Common myeloid progenitor, CD34-positive (primary cell): Measurements from ENCODE around the gene SLC1A4.

Experiments used
- CTCF ChIA-PET: fragments of 350-600 bp; sonication (Branson Sonifier 250); formaldehyde crosslinking; loops from one replicate; lab custom pipeline; 2021; ENCODE audit warnings: antibody characterized with exemption; lab: Charles Lee
- POLR2A ChIA-PET: fragments of 350-600 bp; sonication (Branson Sonifier 250); formaldehyde crosslinking; loops from one replicate; lab custom pipeline; 2021; ENCODE audit warnings: antibody characterized with exemption; lab: Charles Lee
- DNase-seq, 3 donors: peaks; one replicate each; pipeline versions ENCODE4 v3.0.0 to v3.0.0-alpha.2; 2013
- H3K27ac ChIP-seq, 2 experiments: 1 replicate in 1 of 2; 2 replicates in 1 of 2; pipeline ENCODE4 v1.7.0; 2013; ENCODE audit warnings: inconsistent platforms in 2 of 2, low read length in 2 of 2, mild to moderate bottlenecking in 2 of 2, low read depth in 1 of 2, moderate library complexity in 1 of 2; ENCODE audit not compliant: severe bottlenecking in 2 of 2, insufficient read depth in 1 of 2, poor library complexity in 1 of 2
- H3K27me3 ChIP-seq, 5 experiments: replicated peaks in 2 of 5; 1 replicate in 3 of 5; 2 replicates in 2 of 5; pipeline versions ENCODE4 v1.6.1 to v1.7.0; 2013; ENCODE audit warnings: low read length in 4 of 5, mild to moderate bottlenecking in 2 of 5, moderate library complexity in 2 of 5, inconsistent platforms in 1 of 5; ENCODE audit not compliant: insufficient read depth in 5 of 5, control insufficient read depth in 4 of 5
- H3K36me3 ChIP-seq, 4 experiments: 1 replicate in 2 of 4; 2 replicates in 2 of 4; pipeline versions ENCODE4 v1.6.1 to v1.7.0; 2013; ENCODE audit warnings: low read length in 3 of 4, control low read depth in 1 of 4, mild to moderate bottlenecking in 1 of 4; ENCODE audit not compliant: control insufficient read depth in 4 of 4, insufficient read depth in 4 of 4
- H3K4me1 ChIP-seq, 4 experiments: 1 replicate in 3 of 4; 2 replicates in 1 of 4; pipeline versions ENCODE4 v1.6.1 to v1.7.1; 2013; ENCODE audit warnings: low read length in 3 of 4, mild to moderate bottlenecking in 3 of 4, control low read depth in 1 of 4, inconsistent platforms in 1 of 4, moderate library complexity in 1 of 4; ENCODE audit not compliant: control insufficient read depth in 4 of 4, insufficient read depth in 4 of 4; ENCODE audit errors: control extremely low read depth in 1 of 4
- H3K4me3 ChIP-seq, 7 experiments: 1 replicate in 4 of 7; 2 replicates in 3 of 7; pipeline versions ENCODE4 v1.5.1 to v1.7.0; 2013; ENCODE audit warnings: mild to moderate bottlenecking in 7 of 7, low read length in 6 of 7, moderate library complexity in 6 of 7, inconsistent platforms in 2 of 7, low read depth in 2 of 7, control low read depth in 1 of 7; ENCODE audit not compliant: insufficient read depth in 4 of 7, control insufficient read depth in 1 of 7; ENCODE audit errors: extremely low read depth in 1 of 7
- H3K9me3 ChIP-seq, 5 experiments: 1 replicate in 4 of 5; 2 replicates in 1 of 5; pipeline versions ENCODE4 v1.6.1 to v1.7.1; 2013; ENCODE audit warnings: low read length in 4 of 5, mild to moderate bottlenecking in 2 of 5, inconsistent platforms in 1 of 5, low read depth in 1 of 5, moderate library complexity in 1 of 5; ENCODE audit not compliant: control insufficient read depth in 4 of 5, insufficient read depth in 2 of 5; ENCODE audit errors: control extremely low read depth in 1 of 5
- WGBS: methylation state at CpG from one replicate; pipeline ENCODE4 v1.1.5; 2013; ENCODE audit not compliant: insufficient coverage; 5-methylcytosine and 5-hydroxymethylcytosine counted together

SLC1A4 gene

DNA sequence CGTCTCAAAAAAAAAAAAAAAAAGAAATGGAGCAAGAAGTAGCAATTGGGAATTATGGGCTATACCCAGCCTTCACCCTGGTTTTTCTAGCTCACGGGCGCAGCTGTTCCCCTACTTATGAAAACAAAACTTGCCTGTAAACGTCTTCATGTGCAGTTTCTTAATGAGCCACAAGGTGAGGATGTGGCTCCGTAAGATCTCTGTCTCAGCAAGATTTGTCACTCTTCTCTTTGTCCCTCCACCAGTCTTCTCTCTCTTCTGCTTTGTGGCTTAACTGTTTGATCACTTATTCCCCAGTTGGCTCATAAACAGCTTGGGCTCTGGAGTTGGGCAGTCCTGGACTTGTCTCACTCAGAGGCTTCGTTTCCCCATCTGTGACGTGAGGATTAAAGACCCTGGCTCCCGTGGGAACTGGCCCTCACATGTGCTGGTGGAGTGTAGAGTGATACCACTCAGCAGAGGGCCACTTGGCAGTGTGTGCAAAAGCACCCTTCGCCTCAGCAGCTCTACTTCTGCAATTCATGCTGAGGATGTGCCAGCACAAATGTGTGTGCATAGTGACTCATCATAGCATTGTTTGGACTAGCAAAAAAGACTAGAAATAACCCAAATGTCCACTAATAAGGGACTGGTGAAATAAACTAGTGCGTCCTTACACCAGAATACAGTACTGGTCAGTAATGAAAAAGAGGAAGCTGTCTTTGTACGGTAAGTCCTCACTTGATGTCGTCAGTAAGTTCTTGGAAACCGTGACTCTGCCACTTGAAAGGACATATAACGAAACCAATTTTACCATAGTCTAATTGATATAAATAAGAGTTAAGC is 75.7 kb downstream of the SLC1A4 start:
- POLR2A ChIA-PET, result interaction anchor here (0.6 to 1.3 kb wide), 9 partner anchors 11 to 353 kb away, joined by 3 to 11 read pairs (median 4); partner anchors contain the start of gene RAB1A
- Histone ChIP-seq H3K27ac (peak overlapping the region; percentile 62 to 81), H3K36me3 (peaks cover 0 to 6% (median 1%) of the 10 kb centered on the region in 4 experiments), H3K9me3 (no peaks in the 10 kb centered on the region), H3K27me3 (no peaks in the 10 kb centered on the region), H3K4me1 (peaks cover 18 to 78% (median 72%) of the 10 kb centered on the region in 4 experiments), H3K4me3 (peak overlapping the region in 4 of 7 experiments; percentile 28 to 66 (median 33))
- DNase-seq, result peak; percentile 91 to 98 (median 96)
- CTCF ChIA-PET, result interaction anchor here (0.7 to 10.7 kb wide), 32 partner anchors 8 to 509 kb away, joined by 3 to 131 read pairs (median 6); partner anchors contain the start of genes CEP68 and RAB1A
- 5% methylated on average over 10 of the region's 14 CpGs for WGBS

DNA sequence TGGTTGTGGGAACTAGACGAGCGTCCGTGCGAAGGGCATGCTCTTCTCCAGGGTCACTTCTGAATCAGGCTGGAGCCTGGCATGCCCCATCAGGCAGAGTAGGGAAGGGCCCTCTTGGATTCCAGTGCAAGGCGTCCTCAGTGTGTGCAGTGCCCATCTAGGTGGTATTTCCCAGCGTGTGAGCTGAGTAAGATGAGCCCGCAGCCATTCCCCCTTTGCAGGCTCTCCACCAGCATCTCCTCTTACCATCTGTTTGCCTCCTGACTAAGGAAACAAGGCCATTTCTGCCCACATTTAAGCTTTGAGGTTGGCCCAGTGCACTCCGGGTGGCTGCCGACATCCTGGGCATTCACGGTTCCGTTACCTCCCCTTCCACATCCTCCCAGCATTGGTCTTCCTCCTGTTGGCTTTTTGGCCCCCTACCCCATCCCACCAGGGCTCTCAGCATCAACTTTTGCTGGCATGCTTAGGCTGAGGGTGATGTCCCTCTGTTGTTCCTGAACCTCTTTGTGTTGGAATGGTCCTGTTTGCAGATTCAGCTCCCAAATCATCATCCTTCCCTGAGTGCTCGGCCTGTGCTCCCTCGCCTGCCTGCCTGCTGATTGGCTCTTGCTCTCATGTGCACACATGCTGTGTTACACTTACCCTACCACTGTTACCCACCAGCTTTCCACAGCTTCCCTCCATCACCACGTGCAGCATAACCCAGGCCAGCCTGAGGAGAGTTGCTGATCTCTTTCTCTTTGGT is 78.8 kb downstream of the SLC1A4 start:
- WGBS, result 43% methylated on average over 8 of the region's 14 CpGs
- Histone ChIP-seq H3K27me3 (no peaks in the 10 kb centered on the region), H3K9me3 (no peaks in the 10 kb centered on the region), H3K4me1 (peaks cover 15 to 66% (median 62%) of the 10 kb centered on the region in 4 experiments), H3K27ac (peak overlapping the region in 1 of 2 experiments; percentile 50), H3K36me3 (peaks cover 6 to 37% (median 25%) of the 10 kb centered on the region in 4 experiments), H3K4me3 (peak overlapping the region in 1 of 7 experiments; percentile 16)
- DNase-seq, result peak in 2 of 3 donors; percentile 77 to 79
- ChIA-PET POLR2A (interaction anchor here (1.4 kb wide), 1 partner anchor 13 kb away, joined by 4 read pairs; no protein-coding TSS in a partner anchor), CTCF (interaction anchor here (0.8 to 3.2 kb wide), 13 partner anchors 9 to 119 kb away, joined by 3 to 17 read pairs (median 4); no protein-coding TSS in a partner anchor)

DNA sequence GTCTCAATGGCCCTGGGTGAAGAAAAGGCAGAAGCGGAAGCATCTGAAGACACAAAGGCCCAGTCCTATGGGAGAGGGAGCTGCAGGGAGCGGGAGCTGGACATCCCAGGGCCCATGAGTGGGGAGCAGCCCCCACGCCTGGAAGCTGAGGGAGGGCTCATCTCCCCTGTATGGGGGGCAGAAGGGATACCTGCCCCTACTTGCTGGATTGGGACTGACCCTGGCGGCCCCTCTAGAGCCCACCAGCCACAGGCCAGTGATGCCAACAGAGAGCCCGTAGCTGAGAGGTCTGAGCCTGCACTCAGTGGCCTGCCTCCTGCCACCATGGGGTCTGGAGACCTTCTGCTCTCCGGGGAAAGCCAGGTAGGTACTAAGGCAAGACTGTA is 80.2 kb downstream of the SLC1A4 start:
- Histone ChIP-seq H3K36me3 (peaks cover 16 to 51% (median 36%) of the 10 kb centered on the region in 4 experiments), H3K27ac (peak overlapping the region in 1 of 2 experiments; percentile 67), H3K4me3 (no peak overlapping the region), H3K9me3 (no peaks in the 10 kb centered on the region), H3K27me3 (no peaks in the 10 kb centered on the region), H3K4me1 (peaks cover 7 to 55% (median 50%) of the 10 kb centered on the region in 4 experiments)
- ChIA-PET POLR2A (interaction anchor here (0.5 to 0.7 kb wide), 3 partner anchors 10 to 118 kb away, joined by 3 read pairs; no protein-coding TSS in a partner anchor), CTCF (interaction anchor here (0.8 to 3.2 kb wide), 6 partner anchors 9 to 161 kb away, joined by 3 to 17 read pairs (median 3); no protein-coding TSS in a partner anchor)
- DNase-seq, result no peak
- 83% methylated on average over 5 of the region's 6 CpGs for WGBS

DNA sequence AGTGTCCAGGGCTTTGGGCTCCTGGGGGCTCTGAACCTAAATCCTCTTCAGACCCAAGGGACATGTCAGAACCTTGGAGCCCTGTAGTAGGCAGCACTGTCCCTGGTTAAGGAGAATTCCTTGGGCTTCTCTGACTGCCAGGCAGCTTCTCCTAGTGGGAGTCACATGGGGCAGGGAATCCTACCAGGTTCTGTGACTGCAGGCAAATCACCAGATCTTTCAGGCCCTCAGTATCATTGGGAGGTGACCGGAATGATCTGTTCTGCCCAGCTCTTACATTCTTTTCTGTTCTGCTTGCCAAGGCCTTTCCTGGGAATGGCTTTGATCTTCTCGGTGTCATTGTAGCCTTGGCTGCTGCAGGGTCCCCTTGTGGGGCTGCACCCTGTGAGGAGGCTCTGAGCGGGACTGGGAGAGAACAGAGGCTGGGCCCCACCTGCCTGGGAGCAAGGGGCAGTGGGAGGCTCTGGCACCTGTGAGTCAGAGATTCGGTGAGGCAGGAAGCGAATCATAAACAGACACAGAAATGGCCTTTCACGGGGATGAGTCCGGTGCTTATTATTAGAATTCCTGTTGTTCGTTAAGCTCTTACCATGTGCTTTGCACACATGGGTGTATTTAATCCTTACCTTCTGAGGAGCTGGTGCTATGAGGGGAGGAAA is 81.1 kb downstream of the SLC1A4 start:
- H3K4me1 ChIP-seq, result peaks cover 6 to 46% (median 42%) of the 10 kb centered on the region in 4 experiments
- DNase-seq, result no peak

DNA sequence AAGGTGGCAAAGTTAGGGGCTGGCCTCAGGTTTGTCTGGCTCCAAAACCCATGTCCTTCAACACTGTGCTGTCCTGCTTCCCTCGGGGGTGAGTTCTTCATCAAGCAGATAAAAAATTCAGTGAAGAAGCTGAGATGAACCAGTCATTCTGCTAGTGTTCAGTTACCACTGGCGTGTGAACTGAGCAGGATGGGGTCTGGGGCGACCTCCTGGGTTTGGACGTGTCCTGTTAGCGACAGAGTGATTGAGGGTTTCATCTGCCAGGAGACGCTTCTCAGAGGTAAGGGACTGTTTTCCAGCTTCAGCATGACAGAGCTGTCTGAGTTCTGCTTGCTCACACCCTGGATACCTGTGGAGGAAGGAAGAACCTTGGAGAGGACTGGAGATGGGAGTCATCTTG is 81.7 kb downstream of the SLC1A4 start:
- 91% methylated on average over 5 of the region's 6 CpGs for WGBS
- Histone ChIP-seq H3K27ac (no peak overlapping the region), H3K36me3 (peaks cover 21 to 59% (median 45%) of the 10 kb centered on the region in 4 experiments), H3K4me3 (no peak overlapping the region), H3K4me1 (peaks cover 5 to 42% (median 37%) of the 10 kb centered on the region in 4 experiments), H3K27me3 (no peaks in the 10 kb centered on the region), H3K9me3 (no peaks in the 10 kb centered on the region)
- no peak for DNase-seq
- CTCF ChIA-PET, result interaction anchor here (0.7 to 1.9 kb wide), 10 partner anchors 11 to 116 kb away, joined by 3 to 5 read pairs (median 4); no protein-coding TSS in a partner anchor
- POLR2A ChIA-PET, result interaction anchor here (0.7 kb wide), 1 partner anchor 59 kb away, joined by 3 read pairs; the partner anchor contains the start of gene RAB1A

More for the DNA sequence above, 81.1 kb downstream of the SLC1A4 start:
- ChIA-PET POLR2A (interaction anchor here (0.5 to 0.7 kb wide), 3 partner anchors 11 to 117 kb away, joined by 3 read pairs; no protein-coding TSS in a partner anchor), CTCF (interaction anchor here (0.9 to 3.0 kb wide), 9 partner anchors 8 to 117 kb away, joined by 3 to 17 read pairs (median 4); no protein-coding TSS in a partner anchor)
- Histone ChIP-seq H3K27ac (no peak overlapping the region), H3K36me3 (peaks cover 18 to 54% (median 40%) of the 10 kb centered on the region in 4 experiments), H3K9me3 (no peaks in the 10 kb centered on the region), H3K27me3 (no peaks in the 10 kb centered on the region), H3K4me3 (no peak overlapping the region)
- 76% methylated on average over 7 of the region's 8 CpGs for WGBS
